HCT116 (cell line): ENCODE measurements around the gene GPR3. TPM values are rescaled to one million over a fixed set of nuclear protein-coding genes. Genes with fewer than 3 reads are reported as not detected.

ENCODE experiments used
- ATAC-seq: fragments of 200-7000 bp; cut with Tn5 transposase; 2 replicates; pipeline ENCODE4 v1.9.1; 2020; ENCODE audit warnings: mild to moderate bottlenecking, moderate library complexity
- BruUV-seq: library from RNA; stranded (reverse); fragments of 400-500 nt; replicated peaks from 2 replicates; lab custom pipeline; 2021; lab: Mats Ljungman, UMichigan
- CTCF ChIA-PET: fragments of 300-600 bp; sonication (Branson Sonifier 250); formaldehyde crosslinking; loops from one replicate; lab custom pipeline; 2021; ENCODE audit warnings: antibody characterized with exemption; lab: Charles Lee
- POLR2A ChIA-PET: fragments of 300-600, 350-600 bp; sonication (Branson Sonifier 250); formaldehyde crosslinking; loops from one replicate; lab custom pipeline; 2021; ENCODE audit warnings: antibody characterized with exemption; lab: Charles Lee
- RAD21 ChIA-PET, 2 experiments: fragments of 300-600 bp; sonication (Branson Sonifier 250); formaldehyde crosslinking; loops; one replicate each; lab custom pipeline; 2023; ENCODE audit warnings: low total read pairs in 2 of 2; ENCODE audit not compliant: uncharacterized antibody in 2 of 2, unreplicated experiment in 2 of 2, low non-redundant PET in 1 of 2; lab: Charles Lee
- DNase-seq: peaks from one replicate; pipeline ENCODE4 v3.0.0-alpha.2; 2010; ENCODE audit warnings: low read depth, low spot score
- H2AFZ ChIP-seq: fragments of 200-600 bp; shearing (Covaris generic), sonication (generic); 2 replicates; pipeline ENCODE4 v1.6.1; 2017; ENCODE audit warnings: low read depth, mixed run types, mixed read lengths, antibody characterized with exemption, low read length; ENCODE audit not compliant: poor library complexity, severe bottlenecking
- H3K27ac ChIP-seq: 2 replicates; pipeline ENCODE4 v1.5.1; 2012; ENCODE audit warnings: low read depth, low read length
- H3K27me3 ChIP-seq: fragments of 200-600 bp; sonication (generic); 2 replicates; pipeline ENCODE4 v1.6.1; 2016; ENCODE audit warnings: mixed run types, low read length, mixed read lengths; ENCODE audit not compliant: insufficient read depth
- H3K36me3 ChIP-seq, 2 experiments: fragments of 200-500 bp in 1 of 2; fragments of 200-600 bp in 1 of 2; sonication (Bioruptor generic) in 1 of 2; sonication (generic) in 1 of 2; 2 replicates each; pipeline versions ENCODE4 v1.5.1 to v1.6.1; 2014 to 2016; ENCODE audit warnings: low read length in 2 of 2, inconsistent platforms in 1 of 2, mixed read lengths in 1 of 2, mixed run types in 1 of 2; ENCODE audit not compliant: insufficient read depth in 2 of 2, control insufficient read depth in 1 of 2
- H3K4me1 ChIP-seq, 2 experiments: fragments of 200-600 bp in 1 of 2; sonication (generic) in 1 of 2; 2 replicates each; pipeline versions ENCODE4 v1.5.1 to v1.6.1; 2012 to 2017; ENCODE audit warnings: low read length in 2 of 2, inconsistent platforms in 1 of 2, mild to moderate bottlenecking in 1 of 2, mixed read lengths in 1 of 2, mixed run types in 1 of 2, moderate library complexity in 1 of 2; ENCODE audit not compliant: insufficient read depth in 2 of 2, control insufficient read depth in 1 of 2
- H3K4me2 ChIP-seq: fragments of 200-600 bp; sonication (generic); 2 replicates; pipeline ENCODE4 v1.6.1; 2017; ENCODE audit warnings: mixed run types, low read length, mixed read lengths
- H3K4me3 ChIP-seq, 2 experiments: fragments of 200-600 bp in 1 of 2; sonication (generic) in 1 of 2; replicated peaks in 1 of 2; 2 replicates each; pipeline ENCODE4 v1.5.1; 2011 to 2016; ENCODE audit warnings: low read length in 2 of 2, control low read depth in 1 of 2, low read depth in 1 of 2, mild to moderate bottlenecking in 1 of 2, mixed read lengths in 1 of 2, mixed run types in 1 of 2
- H3K79me2 ChIP-seq: fragments of 200-600 bp; sonication (generic); 2 replicates; pipeline ENCODE4 v1.6.1; 2017; ENCODE audit warnings: mild to moderate bottlenecking, mixed run types, low read length, moderate library complexity, mixed read lengths; ENCODE audit not compliant: insufficient read depth
- H3K9ac ChIP-seq: fragments of 200-600 bp; sonication (generic); 2 replicates; pipeline ENCODE4 v1.6.1; 2016; ENCODE audit warnings: low read length, mixed read lengths
- H3K9me2 ChIP-seq: fragments of 200-600 bp; sonication (generic), shearing (Covaris generic); 2 replicates; pipeline ENCODE4 v1.6.1; 2017; ENCODE audit warnings: mixed run types, mild to moderate bottlenecking, moderate library complexity; ENCODE audit not compliant: insufficient read depth
- H3K9me3 ChIP-seq, 2 experiments: fragments of 200-500 bp in 1 of 2; fragments of 200-600 bp in 1 of 2; sonication (Bioruptor generic) in 1 of 2; sonication (generic) in 1 of 2; 2 replicates each; pipeline ENCODE4 v1.6.1; 2014 to 2017; ENCODE audit warnings: low read length in 2 of 2, mixed read lengths in 2 of 2, inconsistent platforms in 1 of 2, low read depth in 1 of 2, mild to moderate bottlenecking in 1 of 2, mixed run types in 1 of 2, moderate library complexity in 1 of 2; ENCODE audit not compliant: control insufficient read depth in 1 of 2, insufficient read depth in 1 of 2
- H4K20me1 ChIP-seq: fragments of 200-600 bp; sonication (generic), shearing (Covaris generic); 2 replicates; pipeline ENCODE4 v1.6.1; 2017; ENCODE audit warnings: mixed run types, mild to moderate bottlenecking, moderate library complexity; ENCODE audit not compliant: insufficient read depth
- ELF1 ChIP-seq: IDR thresholded peaks from 2 replicates; pipeline ENCODE4 v1.6.1; 2012; ENCODE audit warnings: low read depth, borderline replicate concordance
- JUND ChIP-seq: IDR thresholded peaks from 2 replicates; pipeline ENCODE4 v1.6.1; 2012
- RAD21 ChIP-seq: IDR thresholded peaks from 2 replicates; pipeline ENCODE4 v1.6.1; 2012; ENCODE audit warnings: low read depth, mild to moderate bottlenecking
- intact Hi-C: fragments of 100-400 bp; cut with micrococcal nuclease; formaldehyde crosslinking; loops from 2 replicates; pipeline ENCODE4 v1.10.0; 2022
- total RNA-seq: library from RNA; stranded (reverse); gene quantifications from one replicate; pipeline ENCODE4 v1.2.1, GENCODE V29; 2021; ENCODE audit not compliant: unreplicated experiment
- TF ChIP-seq, protein P1 (sequence below), 3 experiments: fragments of 200-600 bp in 1 of 3; sonication (generic) in 1 of 3; IDR thresholded peaks in 2 of 3; conservative IDR thresholded peaks in 1 of 3; 2 replicates each; pipeline ENCODE4 v1.5.1; 2012 to 2017; ENCODE audit warnings: low read depth in 2 of 3, low read length in 2 of 3, antibody characterized with exemption in 1 of 3, borderline replicate concordance in 1 of 3, control low read depth in 1 of 3, mild to moderate bottlenecking in 1 of 3, mixed read lengths in 1 of 3, mixed run types in 1 of 3, moderate library complexity in 1 of 3; ENCODE audit not compliant: insufficient read depth in 1 of 3

GPR3 gene
- total RNA-seq, 1 experiment from 2014 or later: 2.8 TPM

DNA sequence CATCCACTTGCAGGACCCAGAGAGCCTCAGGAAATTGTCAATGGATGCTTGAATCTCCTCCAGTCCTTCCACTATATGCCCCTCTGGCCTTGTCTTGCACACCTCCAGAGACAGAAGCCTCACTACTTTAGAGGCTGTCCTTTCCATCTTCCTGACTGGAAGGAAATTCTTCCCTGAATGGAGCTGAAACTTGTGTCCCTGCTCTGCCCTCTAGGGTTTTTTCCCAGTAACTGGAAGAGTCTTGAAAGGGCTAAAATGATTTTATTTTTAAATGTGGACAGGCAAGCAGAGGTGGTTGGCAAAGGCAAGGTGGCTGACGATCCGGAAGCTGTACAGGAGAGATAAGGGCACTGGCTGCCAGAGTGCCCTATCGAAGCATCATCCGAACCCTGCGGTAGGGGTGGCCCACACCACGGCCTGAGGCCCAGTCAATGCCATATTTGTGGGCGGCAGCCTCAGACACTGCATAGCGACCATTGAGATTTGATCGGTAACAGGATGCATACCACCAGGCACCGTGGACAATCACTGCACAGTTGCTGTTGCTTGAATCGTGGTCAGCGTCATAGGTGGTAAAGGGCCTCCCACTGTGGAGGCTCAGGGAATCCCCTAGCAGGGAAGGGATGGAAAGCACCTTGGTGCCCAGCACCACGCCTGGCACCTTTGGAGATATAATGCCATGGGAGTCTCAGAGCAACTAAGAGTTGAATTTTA lies 23.4 kb upstream of the GPR3 start:
- ATAC-seq: no peak
- ChIA-PET POLR2A (no interaction called here), CTCF (interaction anchor here (0.6 to 1.6 kb wide), 5 partner anchors 8 to 69 kb away, joined by 3 to 6 read pairs (median 4); partner anchors contain the start of gene CD164L2), RAD21 (interaction anchor here (0.6 to 1.5 kb wide), 5 partner anchors 12 to 68 kb away, joined by 3 to 6 read pairs (median 4); no protein-coding TSS in a partner anchor)
- Histone ChIP-seq H3K4me1 (peaks cover 12 to 32% of the 10 kb centered on the region in 2 experiments), H4K20me1 (no peaks in the 10 kb centered on the region), H3K79me2 (peaks cover 3% of the 10 kb centered on the region; the same call in 1 of the 2 replicates), H3K4me3 (no peak overlapping the region), H3K4me2 (no peak overlapping the region), H3K9me2 (no peaks in the 10 kb centered on the region), H3K27ac (no peak overlapping the region), H3K9ac (no peak overlapping the region), H3K36me3 (peaks cover 0 to 4% of the 10 kb centered on the region in 2 experiments; a peak in 1 of 4 replicates), H2AFZ (no peak overlapping the region), H3K27me3 (no peaks in the 10 kb centered on the region), H3K9me3 (no peaks in the 10 kb centered on the region)
- TF ChIP-seq JUND: no peak
- no peak for TF ChIP-seq ELF1
- peak; percentile 69; the same call in 1 of the 2 replicates for TF ChIP-seq RAD21
- TF ChIP-seq, protein P1, sequence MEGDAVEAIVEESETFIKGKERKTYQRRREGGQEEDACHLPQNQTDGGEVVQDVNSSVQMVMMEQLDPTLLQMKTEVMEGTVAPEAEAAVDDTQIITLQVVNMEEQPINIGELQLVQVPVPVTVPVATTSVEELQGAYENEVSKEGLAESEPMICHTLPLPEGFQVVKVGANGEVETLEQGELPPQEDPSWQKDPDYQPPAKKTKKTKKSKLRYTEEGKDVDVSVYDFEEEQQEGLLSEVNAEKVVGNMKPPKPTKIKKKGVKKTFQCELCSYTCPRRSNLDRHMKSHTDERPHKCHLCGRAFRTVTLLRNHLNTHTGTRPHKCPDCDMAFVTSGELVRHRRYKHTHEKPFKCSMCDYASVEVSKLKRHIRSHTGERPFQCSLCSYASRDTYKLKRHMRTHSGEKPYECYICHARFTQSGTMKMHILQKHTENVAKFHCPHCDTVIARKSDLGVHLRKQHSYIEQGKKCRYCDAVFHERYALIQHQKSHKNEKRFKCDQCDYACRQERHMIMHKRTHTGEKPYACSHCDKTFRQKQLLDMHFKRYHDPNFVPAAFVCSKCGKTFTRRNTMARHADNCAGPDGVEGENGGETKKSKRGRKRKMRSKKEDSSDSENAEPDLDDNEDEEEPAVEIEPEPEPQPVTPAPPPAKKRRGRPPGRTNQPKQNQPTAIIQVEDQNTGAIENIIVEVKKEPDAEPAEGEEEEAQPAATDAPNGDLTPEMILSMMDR (IDR thresholded peaks at IDR 0.05 in 2 of 3, conservative IDR thresholded peaks at IDR 0.05 in 1 of 3; ENCODE audit: borderline replicate concordance in 1 of 3, insufficient read depth in 1 of 3, low read depth in 2 of 3, low read length in 2 of 3): peak; percentile 16 to 66 (median 38); a peak in 3 of 6 replicates
- BruUV-seq: no TSS peak
- DNase-seq: no peak
- intact Hi-C loops: no loop called here
